LNCaP clone FGC (cell line): ENCODE data around the gene FBXO31.

Experiments used
- DNase-seq: peaks from one replicate; pipeline ENCODE4 v3.0.0-alpha.2; 2011; ENCODE audit warnings: low read depth
- H3K4me3 ChIP-seq: 2 replicates; pipeline ENCODE4 v1.5.1; 2011; ENCODE audit warnings: mild to moderate bottlenecking, low read depth, low read length, control low read depth
- CTCF ChIP-seq: IDR thresholded peaks from 2 replicates; pipeline ENCODE4 v1.5.1; 2012; ENCODE audit warnings: mild to moderate bottlenecking; ENCODE audit not compliant: control insufficient read depth, insufficient read depth; ENCODE audit errors: extremely low read depth

Gene FBXO31

DNA sequence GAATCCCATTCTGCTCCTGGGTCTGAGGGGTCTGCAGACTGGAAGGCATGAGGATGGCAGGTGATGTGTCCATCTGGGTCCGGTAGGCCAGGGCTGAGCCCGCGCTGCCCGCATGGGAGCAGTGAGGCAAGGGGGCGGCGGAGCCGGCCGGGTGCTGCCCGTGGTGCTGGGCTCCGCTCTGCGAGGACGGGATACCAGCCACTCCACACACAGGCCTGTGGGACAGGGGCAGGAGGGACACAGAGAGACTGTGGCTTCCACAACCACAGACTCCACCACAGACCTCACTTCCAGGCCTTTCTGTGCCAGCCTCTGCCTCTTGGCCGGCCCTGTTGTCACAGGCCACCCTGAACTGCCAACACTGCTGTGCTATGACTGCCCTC, 33.9 kb upstream of the FBXO31 start:
- DNase-seq = no peak
- TF ChIP-seq CTCF = no peak
- no peak overlapping the region for H3K4me3 ChIP-seq

DNA sequence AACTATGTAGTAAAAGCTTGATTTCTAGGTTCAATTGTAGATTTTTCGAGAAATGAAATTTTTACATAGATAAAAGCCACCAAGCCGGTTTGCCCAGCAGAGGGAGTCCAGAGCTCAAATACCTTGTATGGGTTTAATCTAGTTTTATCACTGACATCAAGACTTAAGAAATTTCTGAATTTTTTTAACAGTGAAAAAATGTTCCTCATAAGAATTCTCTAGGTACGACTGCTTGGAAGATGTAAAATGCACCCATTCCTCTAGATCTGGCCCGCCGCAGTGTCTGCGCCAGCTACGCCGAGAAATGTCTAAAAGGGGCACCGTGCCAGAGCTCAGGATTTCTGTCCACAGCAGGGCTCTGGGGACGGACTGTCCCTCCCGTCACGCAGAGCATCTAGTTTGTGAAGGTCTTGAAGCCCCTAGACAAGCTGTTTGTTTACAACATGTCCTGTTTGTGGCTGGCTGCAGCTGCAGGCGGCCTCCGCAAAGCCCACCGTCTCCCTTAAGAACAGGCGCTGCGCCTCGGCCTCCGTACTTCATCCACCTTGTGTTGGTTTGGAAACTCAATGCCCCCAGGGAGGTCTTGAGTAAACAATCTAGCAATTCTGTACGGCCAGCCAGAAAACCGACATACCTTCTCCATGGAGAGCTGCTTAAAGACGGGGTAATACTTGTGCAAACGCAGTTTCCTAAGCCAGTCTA, 33.4 kb upstream of the FBXO31 start:
- peak; percentile 49 for TF ChIP-seq CTCF
- H3K4me3 ChIP-seq = no peak overlapping the region
- no peak for DNase-seq

GRCh38 chr16:87415441-87415840, 31.9 kb upstream of the FBXO31 start:
- H3K4me3 ChIP-seq = no peak overlapping the region
- TF ChIP-seq CTCF = no peak
- no peak for DNase-seq

- no peak for TF ChIP-seq CTCF
- no peak overlapping the region for H3K4me3 ChIP-seq
- DNase-seq = no peak
These were observed 30.7 kb upstream of the FBXO31 start for GRCh38 chr16:87414251-87414680.

- no peak for DNase-seq
- TF ChIP-seq CTCF = no peak
- H3K4me3 ChIP-seq = no peak overlapping the region
These were observed 29.4 kb upstream of the FBXO31 start for GRCh38 chr16:87412996-87413421.

DNA sequence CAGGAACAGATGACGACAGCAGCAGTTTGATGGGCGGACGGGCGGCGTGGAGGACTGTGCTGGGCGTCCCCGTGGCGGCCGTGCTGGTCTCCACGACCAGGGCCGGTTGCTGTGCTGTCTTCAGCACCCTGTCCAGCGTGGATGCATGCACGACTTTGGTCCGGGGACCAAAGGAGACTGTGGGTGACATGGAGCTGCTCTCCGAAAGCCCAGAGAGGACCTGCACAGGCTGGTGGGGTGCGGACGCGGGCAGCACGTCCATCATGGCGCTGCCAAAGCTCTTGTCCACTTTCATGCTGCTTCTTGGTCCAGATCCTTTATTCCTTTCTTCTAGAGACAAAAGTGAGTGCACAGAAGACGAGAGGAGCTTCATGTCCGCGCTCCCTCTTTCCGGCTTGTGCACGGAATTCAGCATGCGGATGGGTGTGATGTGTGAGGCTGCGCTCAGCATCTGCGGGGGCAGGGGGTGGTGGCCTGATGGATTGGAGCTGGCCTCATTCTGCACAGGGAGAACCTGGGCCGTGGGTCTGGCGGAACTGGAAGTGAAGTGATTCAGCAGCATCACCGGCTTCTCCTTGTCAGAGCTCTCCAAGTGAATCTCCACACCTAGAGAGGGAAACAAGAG, 28.9 kb upstream of the FBXO31 start:
- no peak for TF ChIP-seq CTCF
- no peak overlapping the region for H3K4me3 ChIP-seq
- no peak for DNase-seq
